Panc1 (cell line): Measurements from ENCODE around the gene LMNTD2. TPM values are rescaled to one million over a fixed set of nuclear protein-coding genes. Genes with fewer than 3 reads are reported as not detected.

Experiments used
- ATAC-seq: fragments of 200-7000 bp; cut with Tn5 transposase; 2 replicates; pipeline ENCODE4 v1.9.1; 2020; ENCODE audit warnings: mild to moderate bottlenecking, moderate library complexity
- BruUV-seq: library from RNA; stranded (reverse); fragments of 400-500 nt; replicated peaks from 2 replicates; lab custom pipeline; 2021; lab: Mats Ljungman, UMichigan
- CTCF ChIA-PET: fragments of 300-600 bp; sonication (Branson Sonifier 250); formaldehyde crosslinking; loops from one replicate; lab custom pipeline; 2022; ENCODE audit warnings: antibody characterized with exemption; lab: Charles Lee
- POLR2A ChIA-PET: fragments of 300-600 bp; sonication (Branson Sonifier 250); formaldehyde crosslinking; loops from one replicate; lab custom pipeline; 2022; ENCODE audit warnings: antibody characterized with exemption; lab: Charles Lee
- DNase-seq: peaks from one replicate; pipeline ENCODE4 v3.0.0-alpha.2; 2010; ENCODE audit warnings: low read depth, low spot score
- H3K27ac ChIP-seq: 2 replicates; pipeline ENCODE4 v1.5.1; 2011; ENCODE audit warnings: mild to moderate bottlenecking, low read length, inconsistent platforms
- H3K27me3 ChIP-seq: fragments of 200-500 bp; sonication (Bioruptor generic); 2 replicates; pipeline ENCODE4 v1.6.0; 2014; ENCODE audit warnings: low read length, inconsistent platforms; ENCODE audit not compliant: control insufficient read depth, insufficient read depth
- H3K36me3 ChIP-seq: fragments of 200-500 bp; sonication (Bioruptor generic); 2 replicates; pipeline ENCODE4 v1.5.1; 2014; ENCODE audit warnings: inconsistent platforms, mild to moderate bottlenecking, low read length, moderate library complexity; ENCODE audit not compliant: control insufficient read depth, insufficient read depth
- H3K4me1 ChIP-seq: 2 replicates; pipeline ENCODE4 v1.5.1; 2011; ENCODE audit warnings: inconsistent platforms, mild to moderate bottlenecking, low read length, moderate library complexity; ENCODE audit not compliant: control insufficient read depth, insufficient read depth
- H3K4me3 ChIP-seq, 2 experiments: 2 replicates each; pipeline ENCODE4 v1.5.1; 2011 to 2012; ENCODE audit warnings: low read depth in 2 of 2, low read length in 2 of 2, mild to moderate bottlenecking in 2 of 2, inconsistent platforms in 1 of 2, moderate library complexity in 1 of 2
- H3K9me3 ChIP-seq: fragments of 200-500 bp; sonication (Bioruptor generic); 2 replicates; pipeline ENCODE4 v1.5.1; 2014; ENCODE audit warnings: low read depth, mild to moderate bottlenecking, inconsistent platforms, low read length, moderate library complexity; ENCODE audit not compliant: control insufficient read depth, insufficient read depth
- POLR2AphosphoS5 ChIP-seq: IDR thresholded peaks from 2 replicates; pipeline ENCODE4 v1.6.1; 2012; ENCODE audit warnings: mild to moderate bottlenecking, low read depth, low read length, moderate library complexity
- REST ChIP-seq, 2 experiments: IDR thresholded peaks; 2 replicates each; pipeline ENCODE4 v1.6.1; 2011 to 2012; ENCODE audit warnings: low read depth in 2 of 2, control low read depth in 1 of 2, low read length in 1 of 2, mild to moderate bottlenecking in 1 of 2, moderate library complexity in 1 of 2; ENCODE audit not compliant: insufficient read depth in 1 of 2
- SIN3A ChIP-seq: IDR thresholded peaks from 2 replicates; pipeline ENCODE4 v1.6.1; 2012; ENCODE audit warnings: low read depth, mild to moderate bottlenecking, low read length, moderate library complexity, borderline replicate concordance; ENCODE audit not compliant: insufficient read depth
- TCF7L2 ChIP-seq: IDR thresholded peaks from 2 replicates; pipeline ENCODE4 v1.6.1; 2011; ENCODE audit warnings: mild to moderate bottlenecking, low read depth, low read length, inconsistent platforms
- in situ Hi-C: cut with HindIII; loops from 2 replicates; pipeline ENCODE4 v1.10.0; 2016; ENCODE audit warnings: low sequenced_read_pairs, low pct_unique_long_range_greater_than_20kb
- intact Hi-C: fragments of 100-400 bp; cut with micrococcal nuclease; formaldehyde crosslinking; loops from one replicate; pipeline ENCODE4 v1.10.0; 2022; ENCODE audit not compliant: unreplicated experiment
- total RNA-seq: library from RNA; stranded (reverse); gene quantifications from one replicate; pipeline ENCODE4 v1.2.1, GENCODE V29; 2021; ENCODE audit not compliant: unreplicated experiment
- TF ChIP-seq, protein P1 (sequence below): fragments of 450-650 bp; IDR thresholded peaks from 2 replicates; pipeline ENCODE4 v1.5.1; 2017; ENCODE audit warnings: mild to moderate bottlenecking

Gene LMNTD2
- total RNA-seq, 1 experiment from 2014 or later = 21.8 TPM

DNA sequence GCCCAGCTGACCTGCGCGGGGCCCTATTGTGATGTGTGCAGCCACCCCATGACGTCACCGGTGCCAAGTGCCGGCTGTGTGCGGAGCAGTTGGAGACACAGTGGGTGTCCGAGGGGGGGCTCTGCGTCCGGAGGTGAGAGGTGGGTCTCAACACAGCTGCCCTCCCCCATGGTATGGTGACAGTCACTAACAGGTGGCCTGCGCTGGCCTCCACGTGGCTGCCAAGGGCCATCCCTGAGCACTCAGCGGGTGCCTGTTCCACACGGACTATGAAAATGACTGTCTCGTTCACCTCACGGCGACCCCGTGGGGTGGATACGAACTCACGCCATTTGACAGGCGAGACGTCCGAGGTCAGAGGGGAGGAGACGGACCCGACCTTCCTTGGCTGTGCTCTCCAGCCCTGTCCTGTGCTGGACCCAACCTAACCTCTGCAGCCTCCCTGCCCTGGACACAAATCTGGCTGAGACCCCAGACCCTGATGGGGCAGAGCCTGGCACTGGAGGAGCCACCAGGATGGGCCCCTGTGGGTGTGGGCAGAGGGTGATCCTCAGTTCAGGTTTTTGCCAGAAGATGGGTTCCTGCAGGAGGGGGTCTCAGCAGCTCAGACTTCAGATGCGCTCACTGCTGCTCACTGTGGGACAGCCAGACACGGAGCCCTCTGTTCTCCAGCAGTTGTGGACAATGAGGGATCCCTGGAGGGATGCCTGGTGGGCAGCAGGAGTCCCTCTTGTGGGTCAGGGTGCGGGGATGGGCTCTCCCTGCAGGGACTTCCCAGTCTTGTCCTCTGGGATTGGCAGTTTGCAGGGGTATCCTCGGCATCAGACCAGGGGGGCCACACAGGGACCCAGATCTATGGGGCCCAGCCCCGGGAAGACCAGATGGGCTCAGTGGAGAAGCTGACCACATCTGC, 31.5 kb downstream of the LMNTD2 start:
- TF ChIP-seq POLR2AphosphoS5 (no peak), TCF7L2 (no peak), REST (IDR thresholded peaks at IDR 0.05; ENCODE audit: insufficient read depth in 1 of 2, low read depth in 2 of 2, low read length in 1 of 2) (no peak), SIN3A (no peak)
- TF ChIP-seq, protein P1, sequence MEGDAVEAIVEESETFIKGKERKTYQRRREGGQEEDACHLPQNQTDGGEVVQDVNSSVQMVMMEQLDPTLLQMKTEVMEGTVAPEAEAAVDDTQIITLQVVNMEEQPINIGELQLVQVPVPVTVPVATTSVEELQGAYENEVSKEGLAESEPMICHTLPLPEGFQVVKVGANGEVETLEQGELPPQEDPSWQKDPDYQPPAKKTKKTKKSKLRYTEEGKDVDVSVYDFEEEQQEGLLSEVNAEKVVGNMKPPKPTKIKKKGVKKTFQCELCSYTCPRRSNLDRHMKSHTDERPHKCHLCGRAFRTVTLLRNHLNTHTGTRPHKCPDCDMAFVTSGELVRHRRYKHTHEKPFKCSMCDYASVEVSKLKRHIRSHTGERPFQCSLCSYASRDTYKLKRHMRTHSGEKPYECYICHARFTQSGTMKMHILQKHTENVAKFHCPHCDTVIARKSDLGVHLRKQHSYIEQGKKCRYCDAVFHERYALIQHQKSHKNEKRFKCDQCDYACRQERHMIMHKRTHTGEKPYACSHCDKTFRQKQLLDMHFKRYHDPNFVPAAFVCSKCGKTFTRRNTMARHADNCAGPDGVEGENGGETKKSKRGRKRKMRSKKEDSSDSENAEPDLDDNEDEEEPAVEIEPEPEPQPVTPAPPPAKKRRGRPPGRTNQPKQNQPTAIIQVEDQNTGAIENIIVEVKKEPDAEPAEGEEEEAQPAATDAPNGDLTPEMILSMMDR = no peak
- H3K4me1 ChIP-seq = peaks cover 10% of the 10 kb centered on the region
- no peaks in the 10 kb centered on the region for H3K27me3 ChIP-seq
- CTCF ChIA-PET = no interaction called here
- H3K36me3 ChIP-seq = peaks cover 3% of the 10 kb centered on the region; the same call in 1 of the 2 replicates
- DNase-seq = no peak
- H3K9me3 ChIP-seq = no peaks in the 10 kb centered on the region
- BruUV-seq = no TSS peak
- POLR2A ChIA-PET = no interaction called here
- H3K4me3 ChIP-seq = no peak overlapping the region
- intact Hi-C loops = no loop called here
- H3K27ac ChIP-seq = no peak overlapping the region
- 0 out of 2 replicates have a peak, but pooled peaks have one; percentile 3 for ATAC-seq
- in situ Hi-C loops = no loop called here

GRCh38 chr11:528166-528814, 32.2 kb downstream of the LMNTD2 start:
- CTCF ChIA-PET = no interaction called here
- BruUV-seq = no TSS peak
- Histone ChIP-seq H3K27me3 (no peaks in the 10 kb centered on the region), H3K36me3 (peaks cover 1% of the 10 kb centered on the region; the same call in 1 of the 2 replicates), H3K9me3 (no peaks in the 10 kb centered on the region), H3K4me1 (peaks cover 3% of the 10 kb centered on the region; the same call in 1 of the 2 replicates), H3K4me3 (no peak overlapping the region), H3K27ac (no peak overlapping the region)
- POLR2A ChIA-PET = no interaction called here
- ATAC-seq = no peak
- no peak for TF ChIP-seq TCF7L2
- 0 out of 4 replicates have a peak, but pooled peaks of 1 of the 2 experiments have one; percentile 43 for TF ChIP-seq REST (IDR thresholded peaks at IDR 0.05; ENCODE audit: insufficient read depth in 1 of 2, low read depth in 2 of 2, low read length in 1 of 2)
- TF ChIP-seq, protein P1 = no peak
- TF ChIP-seq SIN3A = no peak
- TF ChIP-seq POLR2AphosphoS5 = no peak
- in situ Hi-C loops = no loop called here
- intact Hi-C loops = no loop called here
- DNase-seq = no peak
